Measurements from ENCODE around the gene PRDM12. TPM values are rescaled to one million over a fixed set of nuclear protein-coding genes. Genes with fewer than 3 reads are reported as not detected.

The PRDM12 gene
- total RNA-seq, 4 donors from 2014 or later: 0.21 TPM; not detected in 3

DNA sequence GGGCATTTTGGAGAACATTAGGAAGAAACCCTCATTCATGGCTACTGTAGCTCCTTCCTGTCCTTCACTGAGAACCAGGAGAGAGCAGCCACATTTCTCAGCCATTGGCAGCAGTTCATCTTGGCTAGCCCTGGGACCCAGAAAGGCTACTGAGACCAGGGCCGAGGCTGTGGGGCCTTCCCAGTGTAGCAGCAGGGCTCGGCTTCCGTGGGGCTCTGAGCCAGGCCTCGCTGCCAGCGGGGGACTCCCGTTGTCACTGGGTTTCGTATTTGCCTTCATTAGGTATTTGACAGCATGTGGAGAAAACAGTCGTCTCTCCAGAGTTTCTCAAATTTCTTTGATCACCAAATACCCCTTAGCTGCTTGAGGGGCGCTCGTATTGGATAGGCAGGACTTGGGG, 37.3 kb upstream of the PRDM12 start:
- WGBS, 2 donors: 86% methylated on average over 10 of the region's 10 CpGs

GRCh38 chr9:130627896-130628792, 36.2 kb upstream of the PRDM12 start:
- TF ChIP-seq POLR2A (IDR thresholded peaks at IDR 0.05) (no peak), CTCF (IDR thresholded peaks at IDR 0.05) (no peak)
- intact Hi-C loops (cut with DNase I; ENCODE audit: low total_unique reads): no loop called here
- peak in 1 of 2 donors; percentile 26 for DNase-seq (ENCODE audit: low spot score in 2 of 2)
- H3K4me3 ChIP-seq (ENCODE audit: low read depth, poor library complexity, severe bottlenecking): no peak overlapping the region
- 78 to 93% methylated on average over 23 of the region's 23 CpGs for WGBS, 2 donors

More for the DNA sequence above, 37.3 kb upstream of the PRDM12 start:
- intact Hi-C loops (cut with DNase I; ENCODE audit: low total_unique reads): no loop called here
- no peak overlapping the region for H3K4me3 ChIP-seq (ENCODE audit: low read depth, poor library complexity, severe bottlenecking)
- DNase-seq (ENCODE audit: low spot score in 2 of 2): peak in 1 of 2 donors; percentile 68
- TF ChIP-seq CTCF (IDR thresholded peaks at IDR 0.05) (no peak), POLR2A (IDR thresholded peaks at IDR 0.05) (no peak)

- intact Hi-C loops (cut with DNase I; ENCODE audit: low total_unique reads): no loop called here
- TF ChIP-seq POLR2A (IDR thresholded peaks at IDR 0.05): no peak
- no peak for TF ChIP-seq CTCF (IDR thresholded peaks at IDR 0.05)
- H3K4me3 ChIP-seq (ENCODE audit: low read depth, poor library complexity, severe bottlenecking): no peak overlapping the region
- peak in 1 of 2 donors; percentile 63 for DNase-seq (ENCODE audit: low spot score in 2 of 2)
- 87 to 90% methylated on average over 13 of the region's 13 CpGs for WGBS, 2 donors
These were observed 34.8 kb upstream of the PRDM12 start for GRCh38 chr9:130629443-130630070.

DNA sequence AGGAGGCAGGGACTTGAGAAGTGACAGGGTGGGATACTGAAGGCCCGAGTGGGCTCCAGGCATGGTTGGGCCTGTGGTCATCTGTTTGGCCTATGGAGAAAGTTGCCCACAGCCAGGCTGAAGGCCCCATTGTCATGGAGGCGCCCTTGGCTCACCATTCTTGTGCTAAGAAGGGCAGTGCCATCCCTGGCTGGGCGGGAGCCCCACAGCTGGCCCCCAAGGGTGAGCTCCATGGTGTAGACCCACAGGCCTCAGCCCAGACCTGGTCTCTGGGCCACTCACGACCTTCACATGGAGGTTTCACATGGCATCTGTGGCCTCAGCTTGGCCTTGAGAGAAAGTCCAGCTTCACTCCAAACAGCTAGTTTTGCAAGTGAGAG, 34.3 kb upstream of the PRDM12 start:
- WGBS, 2 donors: 91 to 92% methylated on average over 3 to 4 of the region's 4 CpGs
- peak in 1 of 2 donors; percentile 23 for DNase-seq (ENCODE audit: low spot score in 2 of 2)
- TF ChIP-seq CTCF (IDR thresholded peaks at IDR 0.05) (no peak), POLR2A (IDR thresholded peaks at IDR 0.05) (no peak)
- no peak overlapping the region for H3K4me3 ChIP-seq (ENCODE audit: low read depth, poor library complexity, severe bottlenecking)
- intact Hi-C loops (cut with DNase I; ENCODE audit: low total_unique reads): no loop called here

DNA sequence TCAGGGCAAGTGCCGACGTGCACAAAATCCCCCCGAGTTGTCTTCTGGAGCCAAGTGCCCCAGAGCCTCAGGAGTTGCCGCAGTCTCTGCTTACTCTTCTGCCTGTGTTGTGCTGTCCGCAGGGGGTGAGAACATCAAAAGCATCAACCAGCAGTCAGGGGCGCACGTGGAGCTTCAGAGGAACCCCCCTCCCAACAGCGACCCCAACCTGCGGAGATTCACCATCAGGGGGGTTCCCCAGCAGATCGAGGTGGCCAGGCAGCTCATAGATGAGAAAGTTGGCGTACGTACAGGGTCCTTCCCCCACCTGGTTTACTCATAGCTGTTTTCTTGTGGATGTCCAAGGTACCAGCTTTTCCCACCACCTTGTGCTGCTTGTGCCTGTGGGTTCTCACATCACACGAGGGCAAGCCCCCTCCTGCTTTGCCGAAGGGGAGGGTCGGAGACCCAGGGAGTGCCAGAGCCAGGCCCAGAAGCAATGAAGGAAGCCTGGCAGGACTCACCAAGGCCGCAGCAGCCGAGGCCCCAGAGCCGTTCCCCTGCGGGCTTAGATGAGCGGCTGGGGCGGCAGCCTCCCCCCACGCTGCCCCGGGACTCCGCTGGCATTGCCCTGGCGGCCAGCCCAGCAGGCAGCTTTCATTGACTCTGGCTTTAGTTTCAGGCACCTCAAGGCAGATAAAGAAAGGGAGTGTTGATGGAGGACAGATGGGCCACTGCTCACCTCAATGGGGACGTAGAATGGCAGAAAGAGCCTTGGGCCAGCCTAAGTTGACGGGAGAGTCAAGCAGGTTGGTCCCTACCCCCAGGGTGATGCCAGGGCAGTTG, 33.7 kb upstream of the PRDM12 start:
- TF ChIP-seq POLR2A (IDR thresholded peaks at IDR 0.05) (no peak), CTCF (IDR thresholded peaks at IDR 0.05) (no peak)
- peak in 1 of 2 donors; percentile 78 for DNase-seq (ENCODE audit: low spot score in 2 of 2)
- H3K4me3 ChIP-seq (ENCODE audit: low read depth, poor library complexity, severe bottlenecking): no peak overlapping the region
- intact Hi-C loops (cut with DNase I; ENCODE audit: low total_unique reads): no loop called here
- 84 to 89% methylated on average over 27 of the region's 27 CpGs for WGBS, 2 donors
